Glomerular visceral epithelial cell (primary cell): ENCODE data around the gene PLPPR1.

ENCODE experiments used
- DNase-seq: peaks from one replicate; pipeline ENCODE4 v3.0.0-alpha.2; 2016; ENCODE audit errors: extremely low spot score

PLPPR1 gene

GRCh38 chr9:101209670-101210069 lies 181.1 kb downstream of the PLPPR1 start:
- no peak for DNase-seq

- no peak for DNase-seq
These were observed 184.1 kb downstream of the PLPPR1 start for GRCh38 chr9:101212661-101213060.

- DNase-seq = no peak
These were observed 190.5 kb downstream of the PLPPR1 start for GRCh38 chr9:101219030-101219429.

GRCh38 chr9:101220341-101220740 lies 191.8 kb downstream of the PLPPR1 start:
- DNase-seq = no peak

GRCh38 chr9:101225271-101225670 lies 196.7 kb downstream of the PLPPR1 start:
- DNase-seq = no peak

- no peak for DNase-seq
These were observed 197.6 kb downstream of the PLPPR1 start for GRCh38 chr9:101226161-101226560.

GRCh38 chr9:101226803-101227202 lies 198.3 kb downstream of the PLPPR1 start:
- DNase-seq = no peak

GRCh38 chr9:101229606-101230005 lies 201.1 kb downstream of the PLPPR1 start:
- no peak for DNase-seq

- DNase-seq = no peak
These were observed 204.0 kb downstream of the PLPPR1 start for GRCh38 chr9:101232405-101232977.

GRCh38 chr9:101235105-101235866 lies 206.8 kb downstream of the PLPPR1 start:
- DNase-seq = no peak

GRCh38 chr9:101242651-101243050 lies 214.1 kb downstream of the PLPPR1 start:
- DNase-seq = no peak

GRCh38 chr9:101246691-101247090 lies 218.2 kb downstream of the PLPPR1 start:
- DNase-seq = no peak

GRCh38 chr9:101247297-101247696 lies 218.8 kb downstream of the PLPPR1 start:
- DNase-seq = no peak

GRCh38 chr9:101254733-101255433 lies 226.4 kb downstream of the PLPPR1 start:
- DNase-seq = no peak

- no peak for DNase-seq
These were observed 236.2 kb downstream of the PLPPR1 start for GRCh38 chr9:101264727-101265126.

GRCh38 chr9:101265261-101265660 lies 236.7 kb downstream of the PLPPR1 start:
- DNase-seq = no peak

- DNase-seq = no peak
These were observed 239.9 kb downstream of the PLPPR1 start for GRCh38 chr9:101268426-101268825.

- no peak for DNase-seq
These were observed 241.2 kb downstream of the PLPPR1 start for GRCh38 chr9:101269591-101270283.

GRCh38 chr9:101270302-101270701 lies 241.8 kb downstream of the PLPPR1 start:
- no peak for DNase-seq

GRCh38 chr9:101271102-101271501 lies 242.6 kb downstream of the PLPPR1 start:
- DNase-seq = no peak

GRCh38 chr9:101274971-101275768 lies 246.6 kb downstream of the PLPPR1 start:
- no peak for DNase-seq
